Activated CD4-positive, alpha-beta T cell treated with anti-CD3 and anti-CD28 coated beads, Interleukin-2, amount 10 ng/mL, durations not matched to agents 24 days and 14 days (primary cell): Measurements from ENCODE around the gene P2RY6. TPM values are rescaled to one million over a fixed set of nuclear protein-coding genes. Genes with fewer than 3 reads are reported as not detected.

Experiments used
- DNase-seq: peaks from one replicate; pipeline ENCODE4 v3.0.0; 2022
- H3K27ac Mint-ChIP-seq: one replicate; pipeline ENCODE4 v1.8.0; 2022; ENCODE audit warnings: mild to moderate bottlenecking, mixed read lengths
- H3K27me3 Mint-ChIP-seq: one replicate; pipeline ENCODE4 v1.8.0; 2022; ENCODE audit warnings: mixed read lengths
- H3K36me3 Mint-ChIP-seq: one replicate; pipeline ENCODE4 v1.8.0; 2022; ENCODE audit warnings: low read depth, mild to moderate bottlenecking, mixed read lengths
- H3K4me1 Mint-ChIP-seq: one replicate; pipeline ENCODE4 v1.8.0; 2021; ENCODE audit warnings: mixed read lengths
- H3K4me3 Mint-ChIP-seq: one replicate; pipeline ENCODE4 v1.8.0; 2022; ENCODE audit warnings: mild to moderate bottlenecking, moderate library complexity, mixed read lengths
- H3K9me3 Mint-ChIP-seq: one replicate; pipeline ENCODE4 v1.8.0; 2021; ENCODE audit warnings: mixed read lengths
- intact Hi-C: fragments of 100-400 bp; cut with micrococcal nuclease; formaldehyde crosslinking; loops from one replicate; pipeline ENCODE4 v1.15.1; 2023
- total RNA-seq: library from RNA; stranded (reverse); gene quantifications from 2 replicates; pipeline ENCODE4 v1.2.3, GENCODE V29; 2022

P2RY6 gene
- total RNA-seq, 1 donor from 2014 or later, result not detected

- Mint-ChIP-seq H3K4me1 (peaks cover 20% of the 10 kb centered on the region), H3K9me3 (no peaks in the 10 kb centered on the region), H3K36me3 (no peaks in the 10 kb centered on the region), H3K4me3 (no peak overlapping the region), H3K27ac (no peak overlapping the region), H3K27me3 (peaks cover 2% of the 10 kb centered on the region)
- no peak for DNase-seq
- intact Hi-C loops, result no loop called here
Observed at GRCh38 chr11:73287400-73288101, 15.4 kb downstream of the P2RY6 start.

GRCh38 chr11:73288192-73288872 is 16.2 kb downstream of the P2RY6 start:
- H3K27me3 Mint-ChIP-seq, result peaks cover 6% of the 10 kb centered on the region
- no peak overlapping the region for H3K27ac Mint-ChIP-seq
- peaks cover 20% of the 10 kb centered on the region for H3K4me1 Mint-ChIP-seq
- H3K4me3 Mint-ChIP-seq, result no peak overlapping the region
- no peaks in the 10 kb centered on the region for H3K36me3 Mint-ChIP-seq
- intact Hi-C loops, result no loop called here
- no peaks in the 10 kb centered on the region for H3K9me3 Mint-ChIP-seq
- DNase-seq, result no peak

- peak overlapping the region; percentile 37 for H3K27ac Mint-ChIP-seq
- peak; percentile 86 for DNase-seq
- no peaks in the 10 kb centered on the region for H3K36me3 Mint-ChIP-seq
- peak overlapping the region; percentile 34 for H3K4me3 Mint-ChIP-seq
- H3K9me3 Mint-ChIP-seq, result no peaks in the 10 kb centered on the region
- H3K4me1 Mint-ChIP-seq, result peaks cover 20% of the 10 kb centered on the region
- intact Hi-C loops, result loop anchor here (1.0 kb wide), 1 partner anchor 104 kb away; no protein-coding TSS in a partner anchor
- peaks cover 7% of the 10 kb centered on the region for H3K27me3 Mint-ChIP-seq
Observed at GRCh38 chr11:73288873-73289707, 17.0 kb downstream of the P2RY6 start.

- Mint-ChIP-seq H3K4me1 (peaks cover 22% of the 10 kb centered on the region), H3K36me3 (no peaks in the 10 kb centered on the region), H3K9me3 (no peaks in the 10 kb centered on the region), H3K27ac (no peak overlapping the region), H3K4me3 (no peak overlapping the region), H3K27me3 (peaks cover 10% of the 10 kb centered on the region)
- DNase-seq, result no peak
- intact Hi-C loops, result no loop called here
Observed at GRCh38 chr11:73290536-73290935, 18.4 kb downstream of the P2RY6 start.

GRCh38 chr11:73291196-73291595 is 19.1 kb downstream of the P2RY6 start:
- H3K4me1 Mint-ChIP-seq, result peaks cover 22% of the 10 kb centered on the region
- H3K9me3 Mint-ChIP-seq, result no peaks in the 10 kb centered on the region
- no peak overlapping the region for H3K4me3 Mint-ChIP-seq
- H3K27ac Mint-ChIP-seq, result no peak overlapping the region
- H3K27me3 Mint-ChIP-seq, result peaks cover 10% of the 10 kb centered on the region
- no peaks in the 10 kb centered on the region for H3K36me3 Mint-ChIP-seq
- intact Hi-C loops, result no loop called here
- DNase-seq, result no peak

GRCh38 chr11:73291781-73292524 is 19.8 kb downstream of the P2RY6 start:
- no peak overlapping the region for H3K27ac Mint-ChIP-seq
- no peaks in the 10 kb centered on the region for H3K9me3 Mint-ChIP-seq
- peaks cover 10% of the 10 kb centered on the region for H3K27me3 Mint-ChIP-seq
- no peak for DNase-seq
- no peaks in the 10 kb centered on the region for H3K36me3 Mint-ChIP-seq
- peaks cover 22% of the 10 kb centered on the region for H3K4me1 Mint-ChIP-seq
- no peak overlapping the region for H3K4me3 Mint-ChIP-seq
- intact Hi-C loops, result no loop called here

- intact Hi-C loops, result no loop called here
- no peak for DNase-seq
- Mint-ChIP-seq H3K4me3 (no peak overlapping the region), H3K4me1 (peaks cover 18% of the 10 kb centered on the region), H3K27ac (no peak overlapping the region), H3K9me3 (no peaks in the 10 kb centered on the region), H3K27me3 (peaks cover 10% of the 10 kb centered on the region), H3K36me3 (no peaks in the 10 kb centered on the region)
Observed at GRCh38 chr11:73292525-73292894, 20.4 kb downstream of the P2RY6 start.

GRCh38 chr11:73293356-73293936 is 21.3 kb downstream of the P2RY6 start:
- H3K27ac Mint-ChIP-seq, result peak overlapping the region; percentile 7
- intact Hi-C loops, result no loop called here
- no peak for DNase-seq

GRCh38 chr11:73294604-73295003 is 22.5 kb downstream of the P2RY6 start:
- Mint-ChIP-seq H3K27me3 (peaks cover 15% of the 10 kb centered on the region), H3K4me1 (peaks cover 2% of the 10 kb centered on the region), H3K36me3 (no peaks in the 10 kb centered on the region), H3K9me3 (no peaks in the 10 kb centered on the region), H3K4me3 (no peak overlapping the region), H3K27ac (no peak overlapping the region)
- intact Hi-C loops, result loop anchor here (1.0 kb wide), 1 partner anchor 41 kb away; no protein-coding TSS in a partner anchor
- DNase-seq, result no peak

More at GRCh38 chr11:73293356-73293936, 21.3 kb downstream of the P2RY6 start:
- Mint-ChIP-seq H3K27me3 (peaks cover 15% of the 10 kb centered on the region), H3K36me3 (no peaks in the 10 kb centered on the region), H3K4me1 (peaks cover 11% of the 10 kb centered on the region), H3K9me3 (no peaks in the 10 kb centered on the region), H3K4me3 (no peak overlapping the region)

- no peaks in the 10 kb centered on the region for H3K36me3 Mint-ChIP-seq
- DNase-seq, result peak; percentile 94
- H3K27me3 Mint-ChIP-seq, result peaks cover 17% of the 10 kb centered on the region
- no peaks in the 10 kb centered on the region for H3K9me3 Mint-ChIP-seq
- no peak overlapping the region for H3K27ac Mint-ChIP-seq
- peaks cover 2% of the 10 kb centered on the region for H3K4me1 Mint-ChIP-seq
- no peak overlapping the region for H3K4me3 Mint-ChIP-seq
- intact Hi-C loops, result loop anchor here (1.0 kb wide), 1 partner anchor 40 kb away; no protein-coding TSS in a partner anchor
Observed at GRCh38 chr11:73295241-73295995, 23.3 kb downstream of the P2RY6 start.

- no peak overlapping the region for H3K27ac Mint-ChIP-seq
- H3K4me1 Mint-ChIP-seq, result peaks cover 2% of the 10 kb centered on the region
- intact Hi-C loops, result loop anchor here (1.0 kb wide), 1 partner anchor 39 kb away; no protein-coding TSS in a partner anchor
- DNase-seq, result no peak
- H3K4me3 Mint-ChIP-seq, result no peak overlapping the region
- no peaks in the 10 kb centered on the region for H3K36me3 Mint-ChIP-seq
- H3K27me3 Mint-ChIP-seq, result peaks cover 17% of the 10 kb centered on the region
- no peaks in the 10 kb centered on the region for H3K9me3 Mint-ChIP-seq
Observed at GRCh38 chr11:73295996-73296318, 23.8 kb downstream of the P2RY6 start.

- H3K27me3 Mint-ChIP-seq, result peaks cover 17% of the 10 kb centered on the region
- no peak overlapping the region for H3K27ac Mint-ChIP-seq
- H3K4me1 Mint-ChIP-seq, result peaks cover 2% of the 10 kb centered on the region
- no peak for DNase-seq
- no peaks in the 10 kb centered on the region for H3K9me3 Mint-ChIP-seq
- intact Hi-C loops, result no loop called here
- no peaks in the 10 kb centered on the region for H3K36me3 Mint-ChIP-seq
- no peak overlapping the region for H3K4me3 Mint-ChIP-seq
Observed at GRCh38 chr11:73296501-73297230, 24.5 kb downstream of the P2RY6 start.
